Gastroesophageal sphincter (tissue), 3 donors: Measurements from ENCODE around the gene SMG6.

Source experiments
- CTCF ChIP-seq, 4 experiments: fragments of 200-600 bp in 2 of 4; fragments of 450-650 bp in 2 of 4; sonication (generic) in 1 of 4; IDR thresholded peaks; one replicate each; pipeline ENCODE4 v1.5.1; 2017 to 2019; ENCODE audit warnings: antibody characterized with exemption in 4 of 4, mild to moderate bottlenecking in 2 of 4, moderate library complexity in 2 of 4
- EP300 ChIP-seq: sonication (generic); formaldehyde crosslinking; IDR thresholded peaks from one replicate; pipeline ENCODE4 v1.6.1; 2017; ENCODE audit warnings: antibody characterized with exemption, mild to moderate bottlenecking
- POLR2A ChIP-seq, 2 donors: fragments of 450-650 bp; IDR thresholded peaks; one replicate each; pipeline ENCODE4 v1.6.1; 2017; ENCODE audit warnings: antibody characterized with exemption in 2 of 2, mild to moderate bottlenecking in 2 of 2, moderate library complexity in 1 of 2
- POLR2AphosphoS5 ChIP-seq: sonication (generic); formaldehyde crosslinking; IDR thresholded peaks from one replicate; pipeline ENCODE4 v1.6.1; 2017; ENCODE audit warnings: antibody characterized with exemption

- TF ChIP-seq CTCF (IDR thresholded peaks at IDR 0.05) (no peak), POLR2AphosphoS5 (no peak), POLR2A (IDR thresholded peaks at IDR 0.05) (no peak), EP300 (no peak)
Observed at GRCh38 chr17:2051061-2051932, 252.3 kb downstream of the SMG6 start.
